WERI-Rb-1 (cell line): ENCODE measurements around the gene SORCS2.

Source experiments
- DNase-seq: peaks from one replicate; pipeline ENCODE4 v3.0.0-alpha.2; 2020
- H3K27ac ChIP-seq: fragments of 250-450 bp; sonication (Bioruptor Pico); 2 replicates; pipeline ENCODE4 v1.5.1; 2020; ENCODE audit warnings: mild to moderate bottlenecking, moderate library complexity
- H3K27me3 ChIP-seq: fragments of 250-450 bp; sonication (Bioruptor Pico); 2 replicates; pipeline ENCODE4 v1.5.1; 2021; ENCODE audit warnings: mild to moderate bottlenecking, low read depth, moderate library complexity; ENCODE audit not compliant: insufficient read depth, severe bottlenecking
- H3K36me3 ChIP-seq: fragments of 250-450 bp; sonication (Bioruptor Pico); 2 replicates; pipeline ENCODE4 v1.5.1; 2020; ENCODE audit warnings: mild to moderate bottlenecking, moderate library complexity
- H3K4me3 ChIP-seq: 2 replicates; pipeline ENCODE4 v1.5.1; 2011; ENCODE audit warnings: low read depth, mild to moderate bottlenecking, control low read depth, low read length
- H3K9me3 ChIP-seq: fragments of 250-450 bp; sonication (Bioruptor Pico); 2 replicates; pipeline ENCODE4 v1.5.1; 2021; ENCODE audit warnings: mild to moderate bottlenecking, moderate library complexity; ENCODE audit not compliant: severe bottlenecking
- TF ChIP-seq, protein P1 (sequence below): IDR thresholded peaks from 2 replicates; pipeline ENCODE4 v1.5.1; 2011; ENCODE audit warnings: low read depth, mild to moderate bottlenecking, control low read depth, inconsistent platforms, low read length

The SORCS2 gene

GRCh38 chr4:7677086-7677485, 484.7 kb downstream of the SORCS2 start:
- H3K4me3 ChIP-seq = no peak overlapping the region
- no peak for DNase-seq
- H3K27ac ChIP-seq = no peak overlapping the region
- peaks cover 14% of the 10 kb centered on the region for H3K36me3 ChIP-seq
- TF ChIP-seq, protein P1, sequence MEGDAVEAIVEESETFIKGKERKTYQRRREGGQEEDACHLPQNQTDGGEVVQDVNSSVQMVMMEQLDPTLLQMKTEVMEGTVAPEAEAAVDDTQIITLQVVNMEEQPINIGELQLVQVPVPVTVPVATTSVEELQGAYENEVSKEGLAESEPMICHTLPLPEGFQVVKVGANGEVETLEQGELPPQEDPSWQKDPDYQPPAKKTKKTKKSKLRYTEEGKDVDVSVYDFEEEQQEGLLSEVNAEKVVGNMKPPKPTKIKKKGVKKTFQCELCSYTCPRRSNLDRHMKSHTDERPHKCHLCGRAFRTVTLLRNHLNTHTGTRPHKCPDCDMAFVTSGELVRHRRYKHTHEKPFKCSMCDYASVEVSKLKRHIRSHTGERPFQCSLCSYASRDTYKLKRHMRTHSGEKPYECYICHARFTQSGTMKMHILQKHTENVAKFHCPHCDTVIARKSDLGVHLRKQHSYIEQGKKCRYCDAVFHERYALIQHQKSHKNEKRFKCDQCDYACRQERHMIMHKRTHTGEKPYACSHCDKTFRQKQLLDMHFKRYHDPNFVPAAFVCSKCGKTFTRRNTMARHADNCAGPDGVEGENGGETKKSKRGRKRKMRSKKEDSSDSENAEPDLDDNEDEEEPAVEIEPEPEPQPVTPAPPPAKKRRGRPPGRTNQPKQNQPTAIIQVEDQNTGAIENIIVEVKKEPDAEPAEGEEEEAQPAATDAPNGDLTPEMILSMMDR = no peak
- no peaks in the 10 kb centered on the region for H3K27me3 ChIP-seq
- peaks cover 9% of the 10 kb centered on the region for H3K9me3 ChIP-seq

DNA sequence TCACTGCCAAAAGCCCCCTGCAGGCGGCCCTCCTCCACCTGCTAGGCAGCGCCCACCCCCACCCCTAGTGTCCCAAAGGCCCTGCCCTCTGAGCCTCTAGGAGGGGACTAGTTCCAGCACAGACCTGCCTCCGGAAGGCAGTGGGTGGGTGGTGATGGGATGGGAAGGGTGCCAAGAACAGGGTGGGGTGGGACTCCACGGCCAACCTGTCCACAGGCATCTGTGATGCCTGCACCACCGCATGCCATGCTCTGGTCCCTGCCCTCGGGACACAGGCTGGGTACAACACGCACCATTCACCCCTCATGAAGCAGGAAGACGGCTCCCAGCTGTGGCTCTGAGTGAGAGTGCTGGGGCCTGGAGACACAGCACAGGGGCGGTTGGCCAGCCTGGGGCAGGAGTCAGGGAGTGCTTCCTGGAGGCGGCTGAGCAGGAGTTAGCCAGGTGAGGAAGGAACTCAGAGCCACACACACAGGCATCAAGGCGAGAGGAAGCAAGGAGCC, 485.5 kb downstream of the SORCS2 start:
- TF ChIP-seq, protein P1 = no peak
- peaks cover 16% of the 10 kb centered on the region for H3K9me3 ChIP-seq
- H3K36me3 ChIP-seq = peaks cover 22% of the 10 kb centered on the region
- no peak overlapping the region for H3K27ac ChIP-seq
- no peak overlapping the region for H3K4me3 ChIP-seq
- DNase-seq = no peak
- H3K27me3 ChIP-seq = no peaks in the 10 kb centered on the region

DNA sequence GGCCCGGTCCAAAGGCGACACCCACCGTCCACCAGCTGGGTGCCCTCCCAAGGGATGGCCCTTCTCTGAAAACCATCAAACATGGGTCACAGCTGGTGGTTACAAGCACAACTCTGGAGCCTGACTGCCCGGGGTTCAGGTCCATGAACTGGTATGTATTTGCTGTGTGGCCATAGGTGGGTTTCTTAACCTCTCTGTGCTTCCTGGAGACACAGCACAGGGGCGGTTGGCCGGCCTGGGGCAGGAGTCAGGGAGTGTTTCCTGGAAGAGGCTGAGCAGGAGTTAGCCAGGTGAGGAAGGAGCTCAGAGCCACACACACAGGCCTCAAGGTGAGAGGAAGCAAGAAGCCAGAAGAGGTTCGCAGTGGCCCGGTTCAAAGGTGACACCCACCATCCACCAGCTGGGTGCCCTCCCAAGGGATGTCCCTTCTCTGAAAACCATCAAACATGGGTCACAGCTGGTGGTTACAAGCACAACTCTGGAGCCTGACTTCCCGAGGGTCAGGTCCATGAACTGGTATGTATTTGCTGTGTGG, 486.0 kb downstream of the SORCS2 start:
- Histone ChIP-seq H3K4me3 (no peak overlapping the region), H3K27me3 (no peaks in the 10 kb centered on the region), H3K36me3 (peaks cover 25% of the 10 kb centered on the region)

DNA sequence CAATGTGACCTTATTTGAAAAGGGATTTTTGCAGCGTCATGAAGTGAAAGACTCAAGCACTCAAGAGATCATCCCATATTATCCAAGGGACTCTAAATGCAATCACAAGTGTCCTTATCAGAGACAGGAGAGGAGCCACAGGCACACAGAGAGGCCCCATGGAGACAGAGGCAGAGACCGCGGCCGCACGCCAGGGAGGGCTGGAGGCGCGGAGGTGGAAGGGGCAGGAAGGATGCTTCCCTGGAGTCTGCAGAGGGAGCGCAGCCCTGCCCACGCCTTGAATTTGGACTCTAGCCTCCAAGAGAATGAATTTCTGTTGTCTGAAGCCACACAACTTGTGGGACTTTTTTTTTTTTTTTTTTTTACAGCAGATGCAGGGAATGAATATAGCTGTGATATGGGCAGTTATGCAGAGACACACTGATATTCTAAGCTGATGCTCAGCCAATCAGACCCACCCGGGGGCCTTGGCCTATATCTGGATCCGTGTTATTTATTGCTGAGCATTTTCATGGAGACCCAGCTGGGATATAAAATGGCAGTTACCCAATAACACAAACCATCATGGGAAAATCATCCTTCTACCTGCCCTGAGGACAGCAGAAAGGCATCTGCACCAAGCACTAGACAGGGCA, 487.2 kb downstream of the SORCS2 start:
- H3K4me3 ChIP-seq = no peak overlapping the region
- no peaks in the 10 kb centered on the region for H3K27me3 ChIP-seq
- TF ChIP-seq, protein P1 = no peak
- H3K27ac ChIP-seq = peak overlapping the region; percentile 42
- DNase-seq = no peak
- peaks cover 25% of the 10 kb centered on the region for H3K9me3 ChIP-seq
- H3K36me3 ChIP-seq = peaks cover 37% of the 10 kb centered on the region

More for the DNA sequence above, 486.0 kb downstream of the SORCS2 start:
- H3K27ac ChIP-seq = no peak overlapping the region
- peaks cover 20% of the 10 kb centered on the region for H3K9me3 ChIP-seq
- TF ChIP-seq, protein P1 = no peak
- no peak for DNase-seq

DNA sequence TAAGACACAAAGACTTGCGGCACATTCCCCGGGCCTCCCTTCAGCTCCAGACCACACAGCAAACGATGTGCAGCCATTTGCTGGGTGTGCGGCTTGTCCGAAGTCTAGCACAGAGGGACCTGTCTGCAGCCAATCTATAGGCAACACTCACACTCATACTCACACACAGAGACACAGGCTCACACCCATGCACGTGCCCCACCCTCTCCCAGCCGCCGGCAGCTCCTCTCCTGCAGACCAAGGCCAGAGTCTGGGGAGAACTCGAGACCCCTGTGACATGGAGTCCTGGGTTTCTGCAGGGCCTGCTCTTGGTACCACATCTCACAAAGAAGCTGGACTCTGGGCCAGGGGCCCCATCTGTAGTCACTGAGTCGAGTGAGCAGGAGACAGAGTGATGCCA, 487.8 kb downstream of the SORCS2 start:
- no peak for DNase-seq
- no peak overlapping the region; the same call in 1 of the 2 replicates for H3K27ac ChIP-seq
- peaks cover 25% of the 10 kb centered on the region for H3K9me3 ChIP-seq
- H3K36me3 ChIP-seq = peaks cover 37% of the 10 kb centered on the region
- no peaks in the 10 kb centered on the region for H3K27me3 ChIP-seq
- TF ChIP-seq, protein P1 = no peak
- no peak overlapping the region for H3K4me3 ChIP-seq
